ENCODE results near the gene RAB19. TPM values are rescaled to one million over a fixed set of nuclear protein-coding genes. Genes with fewer than 3 reads are reported as not detected.

Gene RAB19, protein sequence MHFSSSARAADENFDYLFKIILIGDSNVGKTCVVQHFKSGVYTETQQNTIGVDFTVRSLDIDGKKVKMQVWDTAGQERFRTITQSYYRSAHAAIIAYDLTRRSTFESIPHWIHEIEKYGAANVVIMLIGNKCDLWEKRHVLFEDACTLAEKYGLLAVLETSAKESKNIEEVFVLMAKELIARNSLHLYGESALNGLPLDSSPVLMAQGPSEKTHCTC
- total RNA-seq = 10 to 100 TPM; 18.8 to 22.7 TPM

DNA sequence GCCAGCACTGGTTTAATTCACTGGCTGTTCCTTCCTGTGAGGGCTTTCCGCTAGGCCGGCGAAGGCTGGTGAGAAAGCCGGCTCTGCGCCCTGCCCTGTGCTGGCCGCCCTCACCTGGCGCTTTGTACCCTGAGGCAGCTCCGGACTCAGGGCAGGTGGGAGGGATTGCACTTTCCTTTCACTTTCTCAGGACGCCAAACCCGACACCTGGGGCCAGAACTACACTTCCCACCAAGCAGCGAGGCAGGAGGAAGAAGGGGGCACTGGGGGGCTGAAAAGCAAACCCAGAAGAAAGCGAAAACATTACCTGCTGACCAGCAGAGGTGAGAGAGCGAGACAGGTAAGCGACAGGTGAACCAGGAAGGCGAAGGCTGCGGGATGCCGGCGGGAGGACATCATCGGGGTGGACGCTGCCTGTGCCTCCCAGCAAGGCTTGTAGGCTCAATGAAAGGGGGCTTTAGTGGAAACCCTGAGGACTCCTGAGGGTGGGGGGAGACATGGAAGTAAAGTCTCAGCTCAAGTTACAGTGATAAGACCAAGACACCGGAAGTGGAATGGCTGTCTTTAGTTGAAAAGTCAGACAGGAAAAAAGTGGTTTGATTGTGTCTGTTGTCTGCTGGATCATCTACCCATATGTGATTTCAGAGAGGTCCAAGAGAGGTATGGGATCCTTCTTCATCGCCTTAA, at the start of gene RAB19:
RAB19 (plus strand) TSS at position 181 of the 687 bp plus-strand sequence. CDS start 3,589 bp downstream, outside the sequence.
- peak within 1 kb of the TSS; percentile 74 to 89 for H3K9ac ChIP-seq (ENCODE audit: low read depth in 2 of 2, low read length in 2 of 2)
- peak within 1 kb of the TSS; percentile 45 for H3K27ac ChIP-seq
- peak; percentile 79 for DNase-seq
- H3K4me1 ChIP-seq = no peaks in the 10 kb centered on the region
- intact Hi-C loops (cut with DNase I) = no loop called here
- TF ChIP-seq, protein P1, sequence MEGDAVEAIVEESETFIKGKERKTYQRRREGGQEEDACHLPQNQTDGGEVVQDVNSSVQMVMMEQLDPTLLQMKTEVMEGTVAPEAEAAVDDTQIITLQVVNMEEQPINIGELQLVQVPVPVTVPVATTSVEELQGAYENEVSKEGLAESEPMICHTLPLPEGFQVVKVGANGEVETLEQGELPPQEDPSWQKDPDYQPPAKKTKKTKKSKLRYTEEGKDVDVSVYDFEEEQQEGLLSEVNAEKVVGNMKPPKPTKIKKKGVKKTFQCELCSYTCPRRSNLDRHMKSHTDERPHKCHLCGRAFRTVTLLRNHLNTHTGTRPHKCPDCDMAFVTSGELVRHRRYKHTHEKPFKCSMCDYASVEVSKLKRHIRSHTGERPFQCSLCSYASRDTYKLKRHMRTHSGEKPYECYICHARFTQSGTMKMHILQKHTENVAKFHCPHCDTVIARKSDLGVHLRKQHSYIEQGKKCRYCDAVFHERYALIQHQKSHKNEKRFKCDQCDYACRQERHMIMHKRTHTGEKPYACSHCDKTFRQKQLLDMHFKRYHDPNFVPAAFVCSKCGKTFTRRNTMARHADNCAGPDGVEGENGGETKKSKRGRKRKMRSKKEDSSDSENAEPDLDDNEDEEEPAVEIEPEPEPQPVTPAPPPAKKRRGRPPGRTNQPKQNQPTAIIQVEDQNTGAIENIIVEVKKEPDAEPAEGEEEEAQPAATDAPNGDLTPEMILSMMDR (IDR thresholded peaks at IDR 0.05) = no peak
- no peaks in the 10 kb centered on the region for H3K27me3 ChIP-seq
- H3K9me3 ChIP-seq = no peaks in the 10 kb centered on the region
- no peaks in the 10 kb centered on the region for H3K36me3 ChIP-seq
- peak within 1 kb of the TSS; percentile 47 for H3K4me3 ChIP-seq

DNA sequence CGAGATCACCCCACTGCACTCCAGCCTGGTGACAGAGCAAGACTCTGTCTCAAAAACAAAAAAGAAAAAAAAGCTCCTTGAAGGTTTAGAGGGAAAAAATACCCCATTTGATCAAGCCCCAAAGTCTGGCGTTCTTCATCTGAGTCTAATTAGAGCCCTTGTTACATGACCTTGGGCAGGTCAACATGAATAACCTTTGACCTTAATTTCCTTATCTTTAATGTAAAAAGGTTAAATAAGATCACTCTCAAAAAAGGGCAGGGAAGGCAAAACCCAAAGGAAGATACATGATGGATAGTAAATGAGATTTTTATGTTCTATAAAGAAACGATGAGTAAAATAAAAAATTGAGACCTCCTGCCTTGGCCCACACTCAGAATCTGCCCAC, 45.8 kb upstream of the RAB19 start:
- intact Hi-C loops (cut with DNase I) = no loop called here
- Histone ChIP-seq H3K9me3 (no peaks in the 10 kb centered on the region), H3K36me3 (no peaks in the 10 kb centered on the region), H3K4me1 (no peaks in the 10 kb centered on the region), H3K4me3 (no peak overlapping the region), H3K27ac (no peak overlapping the region), H3K27me3 (no peaks in the 10 kb centered on the region), H3K9ac (ENCODE audit: low read depth in 2 of 2, low read length in 2 of 2) (no peak overlapping the region)
- DNase-seq = no peak
- TF ChIP-seq, protein P1 (IDR thresholded peaks at IDR 0.05) = no peak

DNA sequence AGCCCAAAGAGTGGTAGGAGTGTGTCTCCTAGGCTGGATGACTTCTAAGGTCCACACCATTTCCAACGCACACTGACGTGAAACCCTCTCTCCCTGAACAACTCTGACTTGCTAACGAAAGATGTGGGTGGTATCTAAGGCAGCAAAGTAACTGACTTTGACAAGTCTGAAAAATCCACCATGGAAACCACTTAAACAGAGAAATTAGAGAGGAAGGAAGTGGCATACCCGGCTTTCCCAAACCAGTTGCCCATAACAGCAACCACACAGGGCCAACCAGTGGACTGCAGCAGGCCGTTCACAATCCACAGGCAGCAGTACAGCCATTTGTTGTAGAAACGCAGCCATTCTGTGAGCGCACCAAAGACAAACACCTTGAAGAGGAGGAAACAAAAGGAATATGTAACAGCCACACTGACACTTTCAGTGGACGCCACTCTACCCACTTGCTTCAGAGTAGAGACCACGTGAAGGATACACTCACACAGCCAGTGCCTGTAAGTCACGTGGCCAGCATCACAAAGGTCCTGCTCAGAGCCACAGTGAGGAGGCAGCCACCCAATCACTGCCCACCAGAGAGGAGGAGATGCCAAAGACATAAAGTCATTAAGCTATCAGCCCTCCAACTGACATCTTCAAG, 45.3 kb upstream of the RAB19 start:
- Histone ChIP-seq H3K36me3 (no peaks in the 10 kb centered on the region), H3K27ac (no peak overlapping the region), H3K9ac (ENCODE audit: low read depth in 2 of 2, low read length in 2 of 2) (peak overlapping the region in 1 of 2 donors; percentile 3), H3K27me3 (no peaks in the 10 kb centered on the region), H3K4me1 (no peaks in the 10 kb centered on the region), H3K4me3 (no peak overlapping the region), H3K9me3 (no peaks in the 10 kb centered on the region)
- TF ChIP-seq, protein P1 (IDR thresholded peaks at IDR 0.05) = no peak
- intact Hi-C loops (cut with DNase I) = no loop called here
- DNase-seq = no peak

DNA sequence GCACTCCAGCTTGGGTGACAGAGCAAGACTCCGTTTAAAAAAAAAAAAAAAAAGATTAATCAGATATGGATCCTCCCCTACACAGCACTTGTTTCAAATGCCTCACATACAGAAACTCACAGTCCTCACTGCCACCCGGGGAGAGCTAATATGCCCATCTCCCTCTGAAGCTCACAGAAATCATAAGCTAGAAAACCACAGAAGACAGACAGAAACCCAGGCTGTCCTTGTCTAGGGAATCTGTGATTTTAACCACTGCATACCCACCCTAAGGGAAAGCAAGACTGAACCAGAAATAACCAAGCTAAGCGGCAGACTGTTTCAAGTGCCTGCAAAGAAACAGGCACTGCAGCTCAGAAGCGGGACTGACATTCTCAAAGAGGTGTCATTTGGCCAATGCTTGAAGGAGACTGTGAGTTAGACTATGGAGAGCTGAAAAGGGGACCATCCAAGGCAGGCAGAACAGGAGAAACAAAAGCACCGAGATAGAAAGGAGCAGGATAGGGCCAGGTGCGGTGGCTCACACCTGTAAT, 43.1 kb upstream of the RAB19 start:
- Histone ChIP-seq H3K27me3 (no peaks in the 10 kb centered on the region), H3K36me3 (no peaks in the 10 kb centered on the region), H3K27ac (no peak overlapping the region), H3K9ac (ENCODE audit: low read depth in 2 of 2, low read length in 2 of 2) (no peak overlapping the region), H3K4me1 (no peaks in the 10 kb centered on the region), H3K9me3 (no peaks in the 10 kb centered on the region), H3K4me3 (no peak overlapping the region)
- no peak for DNase-seq
- TF ChIP-seq, protein P1 (IDR thresholded peaks at IDR 0.05) = no peak
- intact Hi-C loops (cut with DNase I) = no loop called here

DNA sequence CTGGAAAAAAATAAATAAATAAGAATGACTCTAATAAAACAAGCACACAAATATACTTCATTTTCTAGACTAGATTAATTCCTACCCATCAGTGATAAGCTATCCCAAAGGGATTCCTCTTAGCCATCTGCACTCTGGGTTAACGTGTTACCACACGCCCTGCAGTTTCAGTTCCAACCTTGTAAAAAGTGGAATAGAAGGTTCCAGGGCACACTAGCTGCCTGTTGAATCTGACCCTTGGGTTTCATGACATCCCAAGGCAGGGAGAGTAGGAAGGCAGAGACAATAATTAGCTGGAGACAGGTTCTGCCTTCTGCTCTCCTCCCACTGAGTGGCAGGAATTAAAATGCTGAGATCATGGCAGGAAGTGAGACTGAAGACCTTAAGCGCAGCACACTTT, 39.0 kb upstream of the RAB19 start:
- no peaks in the 10 kb centered on the region for H3K4me1 ChIP-seq
- DNase-seq = peak; percentile 55
- H3K4me3 ChIP-seq = no peak overlapping the region
- TF ChIP-seq, protein P1 (IDR thresholded peaks at IDR 0.05) = no peak
- peak overlapping the region; percentile 22 for H3K27ac ChIP-seq
- no peaks in the 10 kb centered on the region for H3K36me3 ChIP-seq
- intact Hi-C loops (cut with DNase I) = no loop called here
- H3K9ac ChIP-seq (ENCODE audit: low read depth in 2 of 2, low read length in 2 of 2) = no peak overlapping the region
- H3K9me3 ChIP-seq = no peaks in the 10 kb centered on the region
- H3K27me3 ChIP-seq = no peaks in the 10 kb centered on the region
